Colonic mucosa (tissue), 4 donors: Measurements from ENCODE around the gene PI4K2A. TPM values are rescaled to one million over a fixed set of nuclear protein-coding genes. Genes with fewer than 3 reads are reported as not detected.
A peak's percentile ranks its signal among the peaks of the same experiment; 100 is the strongest.
"Not testable (repeated sequence)": the region's sequence is repeated elsewhere in the genome, so short reads cannot be mapped to it uniquely, and the experiment has no call there.

Source experiments
- DNase-seq: peaks from one replicate; pipeline ENCODE4 v3.0.0-alpha.2; 2020
- H3K27ac ChIP-seq: fragments of 200-600 bp; one replicate; pipeline ENCODE4 v1.8.0; 2021
- H3K27me3 ChIP-seq: fragments of 200-600 bp; one replicate; pipeline ENCODE4 v1.8.0; 2021
- H3K36me3 ChIP-seq: fragments of 200-600 bp; one replicate; pipeline ENCODE4 v1.8.0; 2021
- H3K4me1 ChIP-seq: fragments of 200-600 bp; one replicate; pipeline ENCODE4 v1.8.0; 2021; ENCODE audit warnings: mild to moderate bottlenecking
- H3K4me3 ChIP-seq: fragments of 200-600 bp; one replicate; pipeline ENCODE4 v1.8.0; 2021
- H3K9ac ChIP-seq, 2 donors: one replicate each; pipeline ENCODE4 v1.7.0; 2013; ENCODE audit warnings: control low read depth in 2 of 2, low read depth in 2 of 2, low read length in 2 of 2
- H3K9me3 ChIP-seq: fragments of 200-600 bp; one replicate; pipeline ENCODE4 v1.8.0; 2021
- intact Hi-C: fragments of 100-400 bp; cut with DNase I; formaldehyde crosslinking; loops from one replicate; pipeline ENCODE4 v1.14.1; 2022
- total RNA-seq, 2 donors: library from RNA; stranded (reverse); fragmentation: NEBNext Ultra II Directional in 1 of 2; extraction: Animal tissue kit (Norgen Biotek cat#: 25700) in 1 of 2; gene quantifications; one replicate each; pipeline ENCODE4 v1.2.1, GENCODE V29; 2021
- TF ChIP-seq, protein P1 (sequence below): fragments of 200-600 bp; IDR thresholded peaks from one replicate; pipeline ENCODE4 v1.8.0; 2022; ENCODE audit warnings: antibody characterized with exemption, mild to moderate bottlenecking
- donor health status: healthy.
- donor health status: DM: no; HTN: no; CAD: no.
- donor health status: DM: no; HTN: no; CAD: no.

PI4K2A gene
- total RNA-seq, 2 donors from 2014 or later = 10.6 to 11.0 TPM

DNA sequence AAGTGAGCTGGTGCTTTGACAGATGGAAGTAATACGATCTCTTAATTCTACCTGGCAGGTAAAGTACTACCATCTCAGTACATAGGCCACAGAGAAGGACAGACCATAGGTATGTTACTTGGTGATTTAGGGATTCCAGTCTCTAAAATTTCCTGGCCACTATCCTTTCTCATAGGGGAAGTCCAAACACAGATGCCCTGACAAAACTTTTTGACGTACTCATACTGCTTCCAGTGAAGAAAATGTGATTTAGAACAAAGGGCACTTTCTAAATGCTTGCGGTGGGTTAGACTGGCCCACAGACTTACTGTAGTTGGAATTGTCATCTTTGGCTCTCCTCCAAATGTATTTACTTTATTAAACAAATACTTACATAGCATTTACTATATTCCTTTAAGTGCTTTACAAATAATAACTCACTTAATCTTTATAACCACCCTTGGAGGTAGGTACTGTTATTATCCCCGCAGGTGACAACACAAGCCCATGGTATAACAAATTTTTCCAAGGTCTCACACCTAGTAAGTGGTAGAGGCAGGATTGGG is 3.0 kb downstream of the PI4K2A start:
- H3K4me1 ChIP-seq = no peaks in the 10 kb centered on the region
- TF ChIP-seq, protein P1, sequence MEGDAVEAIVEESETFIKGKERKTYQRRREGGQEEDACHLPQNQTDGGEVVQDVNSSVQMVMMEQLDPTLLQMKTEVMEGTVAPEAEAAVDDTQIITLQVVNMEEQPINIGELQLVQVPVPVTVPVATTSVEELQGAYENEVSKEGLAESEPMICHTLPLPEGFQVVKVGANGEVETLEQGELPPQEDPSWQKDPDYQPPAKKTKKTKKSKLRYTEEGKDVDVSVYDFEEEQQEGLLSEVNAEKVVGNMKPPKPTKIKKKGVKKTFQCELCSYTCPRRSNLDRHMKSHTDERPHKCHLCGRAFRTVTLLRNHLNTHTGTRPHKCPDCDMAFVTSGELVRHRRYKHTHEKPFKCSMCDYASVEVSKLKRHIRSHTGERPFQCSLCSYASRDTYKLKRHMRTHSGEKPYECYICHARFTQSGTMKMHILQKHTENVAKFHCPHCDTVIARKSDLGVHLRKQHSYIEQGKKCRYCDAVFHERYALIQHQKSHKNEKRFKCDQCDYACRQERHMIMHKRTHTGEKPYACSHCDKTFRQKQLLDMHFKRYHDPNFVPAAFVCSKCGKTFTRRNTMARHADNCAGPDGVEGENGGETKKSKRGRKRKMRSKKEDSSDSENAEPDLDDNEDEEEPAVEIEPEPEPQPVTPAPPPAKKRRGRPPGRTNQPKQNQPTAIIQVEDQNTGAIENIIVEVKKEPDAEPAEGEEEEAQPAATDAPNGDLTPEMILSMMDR = no peak
- DNase-seq = no peak

DNA sequence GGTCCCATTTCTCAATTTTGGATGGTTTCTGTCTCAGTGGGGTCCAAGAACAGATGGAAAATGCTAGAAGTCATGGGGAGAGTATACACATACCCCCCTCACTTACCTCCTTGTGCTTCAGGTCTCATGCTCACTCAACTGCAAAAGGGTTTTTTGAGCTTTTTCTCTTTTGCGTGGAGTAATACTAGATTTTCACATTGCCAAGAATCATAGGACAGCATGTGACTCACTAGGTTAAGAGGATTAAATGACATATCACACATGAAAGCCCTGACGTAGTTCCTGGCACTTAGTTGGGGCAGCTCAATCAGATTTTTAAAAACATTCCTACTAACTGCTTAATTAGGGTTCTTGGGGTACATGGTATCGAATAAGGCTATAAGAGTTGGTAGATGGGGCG is 4.5 kb downstream of the PI4K2A start:
- intact Hi-C loops = no loop called here
- Histone ChIP-seq H3K9me3 (no peaks in the 10 kb centered on the region), H3K27ac (no peak overlapping the region), H3K9ac (no peak overlapping the region), H3K4me1 (no peaks in the 10 kb centered on the region), H3K4me3 (no peak overlapping the region), H3K36me3 (no peaks in the 10 kb centered on the region), H3K27me3 (no peaks in the 10 kb centered on the region)
- no peak for DNase-seq
- TF ChIP-seq, protein P1 = no peak

More for the DNA sequence above, 3.0 kb downstream of the PI4K2A start:
- intact Hi-C loops = no loop called here
- Histone ChIP-seq H3K4me3 (no peak overlapping the region), H3K36me3 (no peaks in the 10 kb centered on the region), H3K9me3 (no peaks in the 10 kb centered on the region), H3K27me3 (no peaks in the 10 kb centered on the region), H3K9ac (no peak overlapping the region), H3K27ac (no peak overlapping the region)

DNA sequence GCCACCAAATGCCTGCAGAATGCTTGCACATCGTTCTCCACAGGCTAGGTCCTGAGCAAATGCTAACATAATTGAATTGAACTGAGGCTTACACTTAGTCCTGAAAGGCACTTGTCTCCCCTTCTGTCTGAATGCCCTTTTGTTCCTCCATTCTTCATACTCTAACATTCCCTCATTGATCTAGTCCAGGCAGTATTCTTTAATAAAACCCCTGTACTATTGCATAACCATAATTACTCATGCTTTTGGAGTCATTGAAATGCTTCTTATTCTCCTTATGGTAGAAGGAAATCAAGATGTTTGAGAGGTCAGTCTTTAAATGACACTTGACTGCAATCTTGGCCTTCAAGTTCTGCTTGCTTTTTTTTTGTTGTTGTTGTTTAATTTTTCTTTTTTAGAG is 7.1 kb downstream of the PI4K2A start:
- H3K4me3 ChIP-seq = no peak overlapping the region
- no peak overlapping the region for H3K27ac ChIP-seq
- H3K4me1 ChIP-seq = no peaks in the 10 kb centered on the region
- intact Hi-C loops = no loop called here
- H3K9me3 ChIP-seq = no peaks in the 10 kb centered on the region
- no peaks in the 10 kb centered on the region for H3K27me3 ChIP-seq
- no peak for DNase-seq
- peaks cover 5% of the 10 kb centered on the region for H3K36me3 ChIP-seq
- no peak overlapping the region for H3K9ac ChIP-seq
- TF ChIP-seq, protein P1 = no peak

DNA sequence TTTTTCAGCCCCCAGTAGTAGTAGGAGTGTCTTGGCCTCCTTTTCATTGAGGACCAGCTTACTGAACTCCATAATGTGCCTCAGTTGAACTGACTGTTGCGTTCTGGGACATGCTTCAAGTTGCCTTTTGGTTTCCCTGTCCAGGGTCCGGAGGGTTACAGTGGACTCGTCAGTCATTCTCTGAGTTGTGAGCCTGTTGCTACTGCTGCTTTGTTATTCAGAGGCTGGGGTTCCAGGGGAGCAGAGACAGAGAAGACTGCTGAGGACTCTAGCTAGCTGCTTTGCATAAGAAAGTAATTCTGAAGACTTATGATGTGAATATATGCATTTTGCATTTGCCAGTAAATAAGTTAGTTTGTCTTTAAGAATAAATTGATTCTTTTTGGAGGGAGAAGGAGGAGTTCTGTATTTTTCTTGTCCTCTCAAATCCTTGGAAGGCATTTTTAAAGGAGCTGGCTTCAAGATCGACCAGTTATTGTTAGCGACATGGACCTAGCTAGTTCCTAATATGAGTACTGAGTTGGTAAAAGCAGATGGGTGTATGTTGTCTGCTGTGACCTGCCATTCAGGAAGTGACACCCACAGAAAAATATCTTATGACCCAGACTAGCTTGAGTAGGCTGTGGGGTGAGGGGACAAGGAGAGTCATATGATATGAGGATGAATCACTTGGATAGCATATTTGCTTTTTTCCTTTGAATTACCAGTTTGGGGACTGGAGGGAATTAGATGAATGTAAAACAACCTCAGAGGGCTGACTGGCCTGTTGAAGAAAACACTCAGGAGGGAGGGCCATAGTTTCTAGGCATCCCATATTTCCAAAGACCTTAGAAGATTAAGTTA is 8.3 kb downstream of the PI4K2A start:
- Histone ChIP-seq H3K27me3 (no peaks in the 10 kb centered on the region), H3K4me1 (no peaks in the 10 kb centered on the region), H3K36me3 (peaks cover 5% of the 10 kb centered on the region), H3K4me3 (no peak overlapping the region), H3K9ac (no peak overlapping the region), H3K9me3 (no peaks in the 10 kb centered on the region), H3K27ac (peak overlapping the region; percentile 47)
- TF ChIP-seq, protein P1 = no peak
- intact Hi-C loops = no loop called here
- peak; percentile 21 for DNase-seq

DNA sequence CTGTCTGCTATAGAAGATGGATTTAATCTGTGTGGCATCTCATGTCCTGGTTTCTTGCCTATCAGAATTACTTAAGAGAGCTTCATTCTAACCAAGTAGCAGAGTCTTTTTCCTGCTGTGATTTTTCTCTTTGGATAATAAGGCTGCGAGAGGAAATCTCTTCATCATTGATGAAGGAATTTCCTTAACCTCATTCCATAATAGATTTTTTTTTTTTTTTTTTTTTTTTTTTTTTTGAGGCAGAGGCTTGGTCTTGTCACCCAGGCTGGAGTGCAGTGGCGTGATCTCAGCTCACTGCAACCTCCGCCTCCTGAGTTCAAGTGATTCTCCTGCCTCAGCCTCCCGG is 8.9 kb downstream of the PI4K2A start:
- H3K27ac ChIP-seq = peak overlapping the region; percentile 47
- H3K4me3 ChIP-seq, H3K9me3 ChIP-seq, H3K27me3 ChIP-seq, intact Hi-C loops, H3K36me3 ChIP-seq, H3K4me1 ChIP-seq, H3K9ac ChIP-seq, DNase-seq: not testable (repeated sequence)

DNA sequence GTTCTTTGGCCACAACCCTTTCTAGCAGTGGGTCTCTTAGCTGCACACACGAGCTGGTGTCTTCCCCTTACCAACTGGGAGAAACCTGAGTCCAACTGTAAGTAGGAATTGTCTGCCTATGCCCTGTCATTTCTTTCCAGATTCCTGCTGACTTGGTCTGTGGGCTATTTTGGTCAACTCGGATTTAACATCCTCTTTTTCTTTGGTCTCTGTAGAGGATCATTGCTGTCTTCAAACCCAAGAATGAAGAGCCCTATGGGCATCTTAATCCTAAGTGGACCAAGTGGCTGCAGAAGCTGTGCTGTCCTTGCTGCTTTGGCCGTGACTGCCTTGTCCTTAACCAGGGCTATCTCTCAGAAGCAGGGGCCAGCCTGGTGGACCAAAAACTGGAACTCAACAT is 10.3 kb downstream of the PI4K2A start:
- intact Hi-C loops = no loop called here
- DNase-seq = no peak
- no peaks in the 10 kb centered on the region for H3K4me1 ChIP-seq
- H3K27ac ChIP-seq = no peak overlapping the region
- no peaks in the 10 kb centered on the region for H3K9me3 ChIP-seq
- H3K4me3 ChIP-seq = no peak overlapping the region
- H3K9ac ChIP-seq = no peak overlapping the region
- TF ChIP-seq, protein P1 = no peak
- H3K27me3 ChIP-seq = no peaks in the 10 kb centered on the region
- H3K36me3 ChIP-seq = peaks cover 5% of the 10 kb centered on the region
